K562 (cell line): ENCODE measurements around the gene NDUFB10. TPM values are rescaled to one million over a fixed set of nuclear protein-coding genes. Genes with fewer than 3 reads are reported as not detected.

Experiments
- BRF2 ChIP-seq: IDR thresholded peaks from 3 replicates; pipeline ENCODE4 v1.6.1; 2011; ENCODE audit warnings: borderline replicate concordance, mild to moderate bottlenecking; ENCODE audit not compliant: insufficient read length, insufficient read depth
- CBX3 ChIP-seq, 2 experiments: IDR thresholded peaks; 1 replicate in 1 of 2; 2 replicates in 1 of 2; pipeline ENCODE4 v1.6.1; 2012; ENCODE audit warnings: inconsistent platforms in 2 of 2, low read length in 2 of 2, borderline replicate concordance in 1 of 2, control low read depth in 1 of 2
- HSF4 ChIP-seq: fragments of 250-450 bp; sonication (Bioruptor Pico); IDR thresholded peaks from 2 replicates; pipeline ENCODE4 v2.1.2; 2022; ENCODE audit warnings: mild to moderate bottlenecking, moderate library complexity, borderline replicate concordance
- IRF2 ChIP-seq: sonication (generic); formaldehyde crosslinking; IDR thresholded peaks from 2 replicates; pipeline ENCODE4 v1.8.1; 2022; ENCODE audit warnings: mild to moderate bottlenecking, missing genetic modification reagents
- KHSRP ChIP-seq: fragments of 450-650 bp; IDR thresholded peaks from 2 replicates; pipeline ENCODE4 v1.6.1; 2017
- MBD1 ChIP-seq: fragments of 250-450 bp; sonication (Bioruptor Pico); IDR thresholded peaks from 2 replicates; pipeline ENCODE4 v1.8.0; 2022; ENCODE audit warnings: inconsistent platforms
- POLR2G ChIP-seq: fragments of 200-400 bp; formaldehyde crosslinking; IDR thresholded peaks from 2 replicates; pipeline ENCODE4 v1.6.1; 2017; ENCODE audit warnings: low read depth, mild to moderate bottlenecking, antibody characterized with exemption, low read length, moderate library complexity
- PPARD ChIP-seq: fragments of 250-450 bp; sonication (Bioruptor Pico); IDR thresholded peaks from 2 replicates; pipeline ENCODE4 v1.8.0; 2022; ENCODE audit warnings: inconsistent platforms, mild to moderate bottlenecking, moderate library complexity
- RBBP5 ChIP-seq: fragments of 200-600 bp; sonication (generic); IDR thresholded peaks from 2 replicates; pipeline ENCODE4 v1.6.1; 2012; ENCODE audit warnings: borderline replicate concordance, mild to moderate bottlenecking, low read length, control low read depth, inconsistent platforms; ENCODE audit not compliant: insufficient read depth, poor library complexity, severe bottlenecking
- REST ChIP-seq, 2 experiments: fragments of 450-650 bp; formaldehyde crosslinking in 1 of 2; IDR thresholded peaks; 2 replicates each; pipeline versions ENCODE4 v1.4.0 to v1.6.1; 2014 to 2020; ENCODE audit warnings: mild to moderate bottlenecking in 2 of 2, borderline replicate concordance in 1 of 2, low read depth in 1 of 2
- SIN3B ChIP-seq: fragments of 450-650 bp; IDR thresholded peaks from 2 replicates; pipeline ENCODE4 v1.6.1; 2017; ENCODE audit warnings: low read depth, mild to moderate bottlenecking, moderate library complexity
- SMAD4 ChIP-seq: fragments of 250-450 bp; sonication (Bioruptor Pico); conservative IDR thresholded peaks from 2 replicates; pipeline ENCODE4 v1.8.0; 2021; ENCODE audit warnings: inconsistent platforms, mild to moderate bottlenecking, moderate library complexity
- TCF7 ChIP-seq: sonication (generic); IDR thresholded peaks from 2 replicates; pipeline ENCODE4 v1.6.1; 2016; ENCODE audit warnings: antibody characterized with exemption, borderline replicate concordance
- USF1 ChIP-seq: sonication (generic); formaldehyde crosslinking; IDR thresholded peaks from 2 replicates; pipeline ENCODE4 v1.9.0; 2022; ENCODE audit warnings: mild to moderate bottlenecking, missing genetic modification reagents
- ZBED1 ChIP-seq: IDR thresholded peaks from 2 replicates; pipeline ENCODE4 v1.6.1; 2014
- ZNF121 ChIP-seq: sonication (generic); formaldehyde crosslinking; conservative IDR thresholded peaks from 2 replicates; pipeline ENCODE4 v1.8.0; 2022; ENCODE audit warnings: missing genetic modification reagents
- ZNF696 ChIP-seq: fragments of 250-450 bp; sonication (Bioruptor Pico); conservative IDR thresholded peaks from 2 replicates; pipeline ENCODE4 v1.4.0; 2020; ENCODE audit warnings: mild to moderate bottlenecking, moderate library complexity
- polyA plus RNA-seq, 8 experiments: library from polyadenylated mRNA; depleted of rRNA in 4 of 8; stranded (reverse) in 5 of 8; unstranded in 3 of 8; fragments of >200 nt; fragmentation: Nextera tagmentation in 2 of 8; fragmentation: Illumina TruSeq in 1 of 8; extraction: Ambion mirVana in 2 of 8; extraction: Trizol in 1 of 8; gene quantifications; 2 replicates each; pipeline versions ENCODE4 v1.2.1 to v1.2.3, GENCODE V29; 2011 to 2014; ENCODE audit warnings: inconsistent platforms in 1 of 8, missing spikeins in 1 of 8
- total RNA-seq, 7 experiments: library from RNA; depleted of rRNA in 6 of 7; stranded (reverse); fragments of >200 nt in 6 of 7; fragmentation: Illumina TruSeq in 2 of 7; extraction: Trizol in 2 of 7; gene quantifications; 2 replicates each; pipeline versions ENCODE4 v1.2.1 to v1.2.3, GENCODE V29; 2011 to 2021; ENCODE audit warnings: low replicate concordance in 1 of 7

NDUFB10 gene
- total and polyA plus RNA-seq, 9 of the 15 experiments (the other 6 are each of a cell fraction or from before 2014, with no cell fraction given) = 69.3 to 527 (median 161) TPM

- TF ChIP-seq SMAD4 (CRISPR knock-in tag) (peak; percentile 58), USF1 (CRISPR knock-in tag) (peak; percentile 75), KHSRP (no peak), MBD1 (no peak), PPARD (CRISPR knock-in tag) (no peak), ZNF696 (no peak), HSF4 (no peak), BRF2 (no peak), SIN3B (no peak), ZNF121 (CRISPR knock-in tag) (no peak), CBX3 (IDR thresholded peaks at IDR 0.05; ENCODE audit: borderline replicate concordance in 1 of 2, low read length in 2 of 2) (no peak), IRF2 (CRISPR knock-in tag) (no peak), ZBED1 (no peak), POLR2G (peak; percentile 47; the same call in 1 of the 2 replicates), RBBP5 (no peak), TCF7 (no peak), REST (IDR thresholded peaks at IDR 0.05; ENCODE audit: borderline replicate concordance) (0 out of 2 replicates have a peak, but pooled peaks have one; percentile 3), REST (CRISPR knock-in tag; IDR thresholded peaks at IDR 0.05; ENCODE audit: low read depth) (no peak)
Observed at GRCh38 chr16:2008009-2008526, 48.7 kb downstream of the NDUFB10 start (continued).
